NCI-H526 treated with DMSO at 0.1 percent for 48 hours (cell line): ENCODE data around the gene TVP23B.
"Not testable (repeated sequence)": the region's sequence is repeated elsewhere in the genome, so short reads cannot be mapped to it uniquely, and the experiment has no call there.

Experiments
- DNase-seq: peaks from one replicate; lab custom pipeline; 2025; lab: John Stamatoyannopoulos, UW

Gene TVP23B

DNA sequence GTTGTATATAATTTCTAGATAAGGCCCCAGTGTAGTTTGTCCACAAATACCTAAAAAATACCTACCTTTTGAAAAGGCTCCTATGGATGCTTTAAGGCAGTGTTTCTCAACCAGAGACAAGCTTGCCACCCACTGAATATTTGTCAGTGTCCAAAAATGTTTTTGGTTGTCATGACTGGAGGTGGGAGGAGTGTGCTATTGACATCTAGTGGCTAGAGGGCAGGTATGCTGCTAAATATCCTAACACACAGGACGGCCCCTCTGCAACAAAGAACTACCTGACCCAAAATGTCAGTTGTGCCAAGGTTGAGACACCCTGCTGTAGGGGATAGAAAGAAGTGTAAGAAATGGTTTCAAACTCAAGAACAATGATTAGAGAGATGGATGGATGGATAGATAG lies 10.4 kb downstream of the TVP23B start:
- DNase-seq: not testable (repeated sequence)

DNA sequence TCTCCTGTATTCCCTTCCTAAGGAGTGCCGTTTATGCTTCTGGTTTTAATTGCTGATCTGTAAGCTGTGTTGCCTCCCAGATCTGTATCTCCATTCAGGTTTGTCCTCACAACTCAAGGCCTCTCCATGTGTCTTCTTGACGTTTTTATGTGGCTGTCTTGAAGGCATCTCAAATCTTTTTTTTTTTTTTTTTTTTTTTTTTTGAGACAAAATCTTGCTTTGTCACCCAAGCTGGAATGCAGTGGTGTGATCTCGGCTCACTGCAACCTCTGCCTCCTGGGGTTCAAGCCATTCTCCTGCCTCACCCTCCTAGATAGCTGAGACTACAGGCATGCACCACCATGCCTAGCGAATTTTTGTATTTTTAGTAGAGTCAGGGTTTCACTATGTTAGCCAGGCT lies 13.9 kb downstream of the TVP23B start:
- not testable (repeated sequence) for DNase-seq

DNA sequence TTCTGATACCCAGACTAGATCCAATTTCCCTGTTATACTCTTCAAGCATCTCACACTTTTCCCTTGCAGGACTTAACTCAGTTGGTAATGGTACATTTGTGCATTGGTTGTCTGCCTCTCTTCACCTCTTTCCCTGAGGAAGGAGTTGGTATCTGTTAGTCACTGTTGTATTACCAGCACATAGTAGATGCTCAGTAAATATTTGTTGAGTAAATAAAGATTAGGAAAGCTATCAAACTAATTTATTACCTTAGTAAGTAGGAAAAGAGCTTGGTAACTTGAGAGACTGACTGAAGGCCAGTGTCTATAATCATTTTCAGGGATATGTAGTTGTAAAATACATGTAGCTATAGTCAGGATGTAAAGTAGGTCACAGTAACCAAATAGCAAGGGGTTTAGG lies 15.9 kb downstream of the TVP23B start:
- not testable (repeated sequence) for DNase-seq

DNA sequence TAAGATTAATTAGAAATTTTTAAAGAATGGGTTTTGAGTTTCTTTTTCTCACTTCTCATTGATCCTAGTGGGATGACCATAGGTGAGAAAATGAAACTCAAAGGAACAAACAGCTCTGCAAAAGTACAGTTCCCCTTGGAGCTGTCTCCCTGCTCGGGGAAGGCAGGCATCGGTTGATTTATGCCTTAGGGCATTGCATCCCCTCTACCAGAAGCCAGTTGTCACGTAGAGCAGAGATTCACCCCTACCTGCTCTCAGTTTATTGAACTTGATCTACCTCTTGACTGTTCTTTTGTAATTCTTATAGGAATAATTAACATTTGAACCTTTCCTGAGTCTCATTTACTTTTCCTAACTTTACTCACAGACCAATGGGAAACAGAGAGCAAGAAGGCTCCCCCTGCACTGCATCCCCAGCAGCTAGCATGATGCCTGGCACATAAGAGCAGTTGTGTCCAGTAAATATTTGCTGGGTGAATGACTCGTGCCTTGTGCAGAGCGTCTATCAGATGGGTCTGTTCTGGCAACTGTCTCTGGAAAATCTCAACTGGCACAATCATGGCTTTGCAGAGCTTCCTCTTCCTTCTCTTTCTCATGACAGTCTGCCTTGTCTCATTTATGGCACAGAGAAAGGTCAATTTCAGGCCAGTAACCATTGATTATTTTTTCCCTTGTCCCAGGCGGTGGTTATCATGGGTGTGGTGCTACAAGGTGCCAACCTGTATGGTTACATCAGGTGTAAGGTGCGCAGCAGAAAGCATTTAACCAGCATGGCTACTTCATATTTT lies 22.7 kb downstream of the TVP23B start:
- DNase-seq: not testable (repeated sequence)

DNA sequence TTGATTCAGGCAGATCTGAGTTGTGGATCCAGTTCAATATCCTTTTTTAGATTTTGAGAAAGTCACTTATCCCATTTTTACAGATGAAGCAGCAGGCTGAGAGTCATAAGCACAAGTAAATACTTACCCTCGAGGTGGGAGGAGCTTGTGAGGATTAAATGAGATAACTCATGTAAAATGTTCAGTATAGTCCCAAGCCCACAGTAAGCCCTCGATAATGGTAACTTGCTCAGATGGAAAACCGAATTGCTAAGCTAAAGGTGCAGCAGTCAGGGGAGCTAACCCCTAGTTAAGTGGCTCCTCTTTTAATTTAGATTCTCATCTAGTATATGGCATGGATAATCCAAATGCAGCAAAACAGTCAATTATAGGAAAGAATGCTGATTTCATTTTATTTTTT lies 34.9 kb downstream of the TVP23B start:
- not testable (repeated sequence) for DNase-seq

DNA sequence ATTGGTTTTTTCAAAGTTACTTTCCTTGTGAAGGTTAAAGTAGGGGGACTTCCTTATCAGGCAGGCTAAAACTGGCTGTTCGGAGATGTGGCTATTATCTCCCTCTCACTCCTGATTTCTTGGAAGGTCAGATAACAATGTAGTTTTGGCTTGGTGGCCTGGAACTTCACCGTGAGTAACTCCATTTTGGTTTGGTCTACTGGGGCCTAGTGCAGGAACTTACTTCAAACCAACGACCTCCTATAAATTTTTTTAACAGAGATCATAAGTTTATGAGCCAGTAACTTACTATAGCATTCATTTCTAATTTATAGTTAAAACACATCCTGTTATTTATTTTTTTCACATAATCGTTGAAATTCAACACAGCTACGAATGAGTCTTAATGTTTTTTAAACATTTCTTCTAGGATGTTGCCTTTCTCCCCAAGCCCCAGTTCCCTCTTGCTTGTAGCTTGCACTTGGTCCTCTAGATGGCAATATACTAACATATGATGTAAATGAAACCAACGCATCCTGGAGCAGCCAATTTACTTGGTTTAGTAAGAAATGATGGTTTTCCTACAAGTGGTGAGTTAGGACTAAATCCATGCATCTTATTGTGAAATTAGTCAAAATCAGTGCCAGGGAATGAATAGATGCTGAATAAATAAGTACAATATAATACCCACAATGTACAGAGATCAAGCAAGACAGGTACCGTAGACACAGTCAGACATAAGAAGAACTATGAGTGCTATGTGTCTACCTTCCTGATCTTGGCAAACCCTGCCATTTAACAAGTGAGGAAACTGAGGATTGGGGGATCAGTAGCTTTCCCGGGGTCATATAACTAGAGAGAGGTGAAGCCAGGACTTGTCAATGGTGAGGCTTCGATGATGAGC lies 35.7 kb downstream of the TVP23B start:
- DNase-seq: peak; percentile 4

DNA sequence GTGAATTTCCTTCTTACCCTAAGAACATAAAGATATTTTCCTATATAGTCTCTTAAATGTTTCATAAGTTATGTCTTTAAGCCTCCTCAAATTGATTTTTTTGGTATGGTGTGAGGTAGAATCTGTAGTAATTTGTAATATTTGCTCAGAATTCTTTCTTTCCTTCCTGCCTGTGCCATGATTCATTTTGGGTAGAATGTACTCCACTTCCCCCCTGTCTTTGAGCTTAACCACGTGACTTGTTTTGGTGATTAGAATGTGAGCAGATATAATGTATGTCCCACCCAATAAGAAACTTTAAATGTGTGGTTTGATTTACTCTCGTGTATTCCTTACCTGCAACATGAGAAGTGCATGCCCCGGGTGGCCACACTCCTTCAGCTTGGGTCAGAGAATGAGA lies 40.4 kb downstream of the TVP23B start:
- not testable (repeated sequence) for DNase-seq

DNA sequence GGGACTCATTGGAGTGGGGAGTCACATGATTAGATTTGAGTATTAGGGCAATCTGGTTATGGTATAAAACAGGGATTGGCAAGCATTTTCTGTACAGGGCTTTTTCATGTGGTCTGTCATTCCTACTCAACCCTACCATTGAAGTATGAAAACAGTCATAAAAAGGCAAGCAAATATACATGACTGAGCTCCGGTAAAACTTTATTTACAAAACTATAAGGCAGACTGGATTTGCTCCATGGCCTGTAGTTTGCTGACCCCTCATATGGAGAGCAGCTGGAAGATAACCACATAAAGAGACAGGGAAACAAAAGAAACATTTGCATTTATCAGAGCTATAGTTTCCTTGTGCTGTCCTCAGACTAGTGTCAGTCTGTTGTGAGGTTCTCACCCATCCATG lies 46.6 kb downstream of the TVP23B start:
- DNase-seq: not testable (repeated sequence)

DNA sequence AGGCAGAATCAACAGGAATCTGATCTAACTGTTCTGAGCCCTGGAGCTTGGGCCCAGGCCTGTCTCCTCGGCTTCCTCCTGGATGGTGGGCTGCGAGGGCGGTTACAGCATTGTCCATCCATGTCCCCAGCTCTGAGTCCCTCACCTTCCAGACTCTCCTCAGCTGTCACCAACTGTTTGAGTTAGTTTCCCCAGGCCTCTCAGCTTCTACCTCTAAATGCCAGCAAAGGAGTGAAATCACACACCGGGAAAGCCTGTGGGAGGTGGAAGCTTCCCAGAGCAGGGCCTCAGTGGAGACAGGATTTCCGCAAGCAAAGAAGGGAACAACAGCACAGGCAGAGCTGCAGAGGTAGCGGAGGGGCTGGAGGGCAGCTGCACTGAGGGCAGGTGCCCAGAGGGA lies 67.5 kb downstream of the TVP23B start:
- no peak for DNase-seq

DNA sequence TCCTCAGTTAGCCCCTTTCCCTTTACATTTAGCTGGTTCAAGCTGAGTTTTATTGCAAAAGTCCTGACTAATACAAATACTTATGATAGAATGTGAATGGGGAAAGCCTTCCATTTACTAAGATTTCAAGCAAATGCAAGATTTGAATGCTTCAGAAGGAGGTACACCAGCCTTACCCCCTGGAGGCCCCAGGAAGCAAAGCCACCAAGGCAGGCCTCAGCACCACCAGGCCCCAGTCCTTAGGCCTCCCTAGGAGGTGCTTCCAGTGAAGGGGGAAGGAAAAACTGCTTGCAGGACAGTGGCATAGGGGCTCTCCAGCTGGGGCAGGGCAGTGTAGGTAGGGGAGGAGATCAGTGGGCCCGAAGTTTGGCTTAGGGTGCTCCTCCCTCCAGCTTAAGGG lies 69.7 kb downstream of the TVP23B start:
- no peak for DNase-seq

DNA sequence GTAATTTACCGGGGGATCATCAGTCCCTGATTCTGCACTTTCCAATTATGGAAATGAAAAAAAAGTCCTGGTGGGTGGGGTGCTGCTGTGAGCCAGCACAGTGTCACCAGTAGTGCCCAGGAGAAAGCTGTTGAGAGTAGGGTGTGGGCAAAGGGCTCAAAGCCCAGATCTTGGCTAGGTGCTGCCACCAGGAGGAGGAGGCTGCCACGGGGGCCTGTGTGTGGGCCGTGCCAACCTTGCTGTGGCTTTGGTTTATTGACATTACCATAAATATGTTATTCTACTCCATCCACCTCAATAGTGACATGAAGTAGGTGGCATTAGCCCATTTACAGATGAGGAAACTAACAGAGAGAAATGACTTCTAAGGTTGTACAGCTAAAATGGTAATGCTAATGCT lies 70.2 kb downstream of the TVP23B start:
- no peak for DNase-seq

DNA sequence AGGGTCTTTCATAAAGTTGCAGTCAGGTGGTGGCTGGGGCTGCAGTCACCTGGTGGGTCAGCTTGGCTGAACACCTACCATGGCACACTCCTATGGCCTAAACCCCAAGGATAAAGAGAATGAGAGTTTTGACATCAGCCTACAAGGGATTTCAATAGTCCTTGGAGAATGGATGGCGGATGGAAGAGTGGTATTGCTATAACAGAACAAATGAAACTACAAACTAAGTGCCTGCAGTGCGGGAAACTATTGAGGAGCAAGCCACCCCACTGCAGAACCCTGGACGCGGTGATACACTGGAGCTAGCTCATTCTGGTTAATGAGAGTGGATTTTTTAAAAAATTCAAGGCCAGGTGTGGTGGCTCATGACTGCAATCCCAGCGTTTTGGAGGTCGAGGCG lies 74.0 kb downstream of the TVP23B start:
- DNase-seq: no peak

DNA sequence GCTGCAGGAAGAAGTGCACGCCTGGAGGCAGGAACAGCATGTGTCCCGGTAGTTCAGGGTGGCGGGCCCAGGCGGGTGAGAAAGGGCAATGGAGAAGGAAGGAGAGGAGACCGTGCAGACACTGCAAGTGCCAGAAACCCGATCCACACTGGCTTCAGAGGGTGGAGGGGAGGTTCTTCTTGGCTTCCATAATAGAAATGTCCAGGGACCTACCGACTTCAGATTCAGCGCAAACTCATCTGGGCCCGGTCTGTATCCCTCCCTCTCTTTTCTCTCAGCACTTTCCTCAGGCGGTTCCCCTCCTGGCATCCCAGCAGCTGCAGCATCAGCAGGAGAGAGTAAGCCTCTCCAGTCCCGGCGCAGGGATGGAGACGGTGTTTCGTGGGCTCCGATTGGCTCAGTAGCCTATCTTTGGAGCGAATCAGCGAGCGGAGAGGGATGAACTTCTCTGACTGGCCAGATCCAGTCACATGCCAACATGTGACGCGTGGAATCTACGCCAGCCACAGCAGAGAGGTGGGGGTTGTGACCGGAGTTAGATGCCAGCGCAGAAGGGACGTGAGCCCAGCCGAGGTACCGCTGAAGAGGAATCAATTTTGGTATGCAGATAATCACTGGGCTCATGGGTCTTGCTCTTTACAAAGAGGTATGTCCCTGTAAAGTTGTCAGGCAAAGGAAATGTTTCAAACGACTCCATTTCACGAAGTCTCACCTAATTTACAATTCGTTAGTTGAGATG lies 75.0 kb downstream of the TVP23B start:
- peak; percentile 82 for DNase-seq
